Activated CD4-positive, alpha-beta T cell treated with anti-CD3 and anti-CD28 coated beads, Interleukin-10, Interleukin-2, amounts not matched to agents 100 ng/mL and 50 ng/mL, durations not matched to agents 16 hours and 8 hours (primary cell): Measurements from ENCODE around the gene AGTPBP1.

Experiments used
- DNase-seq: peaks from one replicate; pipeline ENCODE4 v3.0.0-alpha.2; 2020

AGTPBP1 gene

DNA sequence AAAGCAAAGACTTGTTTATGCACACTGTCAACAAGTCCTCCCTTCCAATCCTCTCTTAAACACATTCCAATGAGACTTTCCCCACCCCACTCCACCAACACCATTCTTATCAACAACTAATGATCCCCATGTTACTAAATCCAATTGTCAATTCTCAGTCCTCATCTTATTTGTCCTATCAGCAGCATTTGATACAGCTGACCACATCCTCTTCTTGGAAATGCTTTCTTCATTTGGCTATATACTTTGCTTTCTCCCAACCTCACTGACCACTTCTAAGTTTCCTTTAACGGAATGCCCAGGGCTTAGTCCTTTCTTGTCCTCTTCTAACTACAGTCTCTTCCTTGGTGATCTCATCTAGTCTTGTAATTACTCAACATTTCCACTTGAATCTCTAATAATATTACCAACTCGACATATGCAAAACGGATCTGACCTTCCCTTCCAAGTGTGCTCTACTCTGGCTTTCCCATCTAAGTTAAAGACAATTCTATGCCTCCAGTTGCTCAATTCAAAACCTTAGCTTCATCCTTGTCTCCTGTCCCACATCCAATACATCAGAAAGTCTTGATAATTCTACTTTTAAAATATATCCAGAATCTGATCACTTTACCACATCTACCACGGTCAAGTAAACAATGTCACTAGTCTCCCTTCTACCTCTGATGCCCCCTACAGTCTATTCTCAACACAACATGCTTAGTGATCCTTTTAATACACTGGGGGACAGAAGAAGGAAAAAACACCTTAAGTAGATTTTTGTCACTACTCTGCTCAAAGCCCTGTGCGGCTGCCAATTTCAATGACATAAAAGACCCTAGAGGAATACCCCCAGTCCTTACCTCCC, 25.5 kb downstream of the AGTPBP1 start:
- DNase-seq: peak; percentile 28

DNA sequence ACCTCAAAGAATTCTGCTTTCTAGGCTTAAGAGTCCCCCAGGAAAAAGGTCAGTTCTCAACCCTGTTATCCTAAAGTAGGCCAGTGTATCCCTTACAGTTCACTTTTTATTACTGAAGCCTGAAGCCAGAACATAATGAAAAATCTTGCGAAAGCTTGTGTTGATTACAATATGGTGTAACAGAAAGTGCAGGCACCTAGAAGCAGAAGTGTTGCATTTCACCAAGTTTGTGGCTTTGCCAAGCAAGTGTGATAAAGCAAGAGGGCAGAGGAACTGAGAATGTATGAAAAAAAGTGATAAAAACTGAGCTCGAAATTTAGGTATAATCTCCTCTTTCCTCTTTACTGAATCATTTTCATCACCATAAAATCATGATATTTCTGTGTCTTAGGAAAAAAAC, 26.2 kb downstream of the AGTPBP1 start:
- peak; percentile 32 for DNase-seq

DNA sequence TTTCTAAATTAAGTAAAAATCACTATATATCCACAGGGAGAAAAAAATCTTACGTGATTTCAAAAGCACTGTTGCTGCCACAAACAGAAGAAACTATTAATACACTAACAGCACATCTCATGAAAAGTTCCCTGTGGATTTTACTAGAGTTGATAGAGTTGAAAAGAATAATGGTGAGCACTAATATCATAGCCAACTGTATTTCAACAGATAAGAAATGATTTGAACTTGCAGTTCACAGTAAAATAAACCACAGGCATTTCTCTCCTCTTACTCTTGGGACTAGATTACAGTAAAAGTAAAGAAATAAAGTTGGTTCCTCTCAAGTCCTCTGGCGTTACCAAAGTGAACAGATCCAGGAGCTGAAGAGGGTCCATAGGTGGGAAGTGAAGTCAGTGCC, 27.9 kb downstream of the AGTPBP1 start:
- DNase-seq: no peak

DNA sequence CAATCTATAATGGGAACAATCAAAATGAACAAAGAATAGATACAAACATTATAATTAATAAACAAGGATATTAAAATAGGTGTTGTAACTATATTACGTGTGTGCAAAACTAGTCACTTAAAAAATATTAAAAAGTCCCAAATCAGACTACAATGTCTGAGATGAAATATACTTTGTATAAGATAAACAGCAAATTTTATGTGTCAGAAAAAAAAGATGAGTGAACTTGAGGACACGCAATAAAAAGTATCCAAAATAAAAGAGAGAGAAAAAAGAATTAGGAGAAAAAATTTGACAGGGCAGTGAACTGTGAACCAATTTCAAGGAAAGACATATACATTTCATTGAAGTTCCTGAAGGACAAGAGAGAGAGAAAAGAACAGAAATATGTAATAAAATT, 37.0 kb downstream of the AGTPBP1 start:
- no peak for DNase-seq

DNA sequence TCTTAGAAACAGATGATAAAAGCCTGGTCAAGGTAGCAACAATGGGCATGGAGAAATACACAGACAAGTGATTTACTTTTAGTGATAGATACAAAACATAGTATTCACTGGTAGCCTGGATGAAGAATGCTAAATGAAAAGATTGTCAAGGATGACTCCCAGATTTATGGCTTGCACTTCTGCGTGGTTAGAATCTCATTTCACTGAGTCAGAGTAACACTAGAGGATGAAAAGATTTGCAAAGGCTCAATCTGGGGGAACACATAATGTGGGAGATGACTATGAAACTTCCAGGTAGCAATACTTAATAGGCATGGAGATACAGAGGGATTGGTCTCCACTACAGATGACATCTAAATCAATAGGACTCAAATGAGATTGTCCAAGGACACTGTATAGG, 38.4 kb downstream of the AGTPBP1 start:
- DNase-seq: no peak

DNA sequence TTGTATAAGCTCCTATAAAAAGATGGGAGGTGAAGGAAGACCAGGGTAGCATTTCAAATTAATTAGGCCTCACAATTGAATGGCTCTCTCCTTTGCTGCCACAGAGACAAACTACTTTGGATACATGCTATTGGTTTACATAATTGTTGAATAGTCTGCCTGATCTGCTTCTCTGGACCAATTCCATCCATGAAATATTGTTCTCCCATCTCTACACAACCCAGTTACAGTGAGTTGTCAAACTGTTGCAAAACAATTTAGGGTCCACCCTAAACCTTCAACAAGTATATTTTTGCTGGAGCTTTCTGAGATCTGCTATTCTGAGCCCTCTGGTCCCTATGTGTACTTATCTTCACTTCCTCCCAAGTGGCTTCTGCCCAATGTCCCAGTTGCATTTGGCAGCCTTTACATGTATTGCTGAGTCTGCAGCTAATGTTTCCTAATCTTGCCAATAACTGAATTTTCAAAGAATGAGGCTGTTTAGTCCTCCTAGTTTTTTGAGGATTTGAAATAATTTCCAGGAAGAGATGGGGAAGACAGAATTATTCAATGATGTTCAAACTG, 38.9 kb downstream of the AGTPBP1 start:
- DNase-seq: no peak

DNA sequence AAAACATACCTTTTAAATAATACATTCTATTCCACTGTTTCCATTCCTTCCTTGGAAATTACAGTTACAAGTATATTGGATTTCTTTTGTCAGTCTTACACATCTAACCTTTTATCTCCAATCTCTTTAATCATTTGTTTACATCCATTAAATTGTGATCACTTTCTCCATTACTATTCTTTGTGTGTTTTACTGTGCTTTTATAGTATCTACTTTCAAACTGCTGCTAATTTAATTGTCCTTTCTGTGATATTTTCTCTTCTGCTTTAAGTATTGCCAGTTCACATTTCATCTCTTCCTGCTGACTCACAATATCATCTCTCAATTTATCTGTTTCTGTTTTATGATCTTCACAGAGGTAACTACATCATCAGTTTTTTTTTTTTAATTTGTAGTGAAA, 39.6 kb downstream of the AGTPBP1 start:
- no peak for DNase-seq

DNA sequence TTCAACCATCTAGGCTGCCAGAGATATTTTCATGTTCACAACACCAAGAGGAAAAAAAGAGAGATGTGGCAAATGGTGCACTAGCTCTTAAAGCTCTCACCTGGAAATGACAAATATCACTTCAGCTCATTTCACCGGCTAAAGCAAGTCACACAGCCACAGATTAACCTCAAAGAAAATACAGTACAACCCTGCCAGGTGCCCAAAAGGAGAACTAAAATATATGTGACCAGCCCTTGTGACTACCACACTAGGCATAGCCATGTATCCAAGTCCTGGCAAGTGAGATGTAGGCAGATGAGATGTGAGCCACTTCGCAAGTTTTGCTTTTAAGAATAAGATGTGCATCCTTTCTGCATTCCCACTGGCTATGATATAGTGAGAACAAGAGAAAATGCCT, 41.4 kb downstream of the AGTPBP1 start:
- no peak for DNase-seq

DNA sequence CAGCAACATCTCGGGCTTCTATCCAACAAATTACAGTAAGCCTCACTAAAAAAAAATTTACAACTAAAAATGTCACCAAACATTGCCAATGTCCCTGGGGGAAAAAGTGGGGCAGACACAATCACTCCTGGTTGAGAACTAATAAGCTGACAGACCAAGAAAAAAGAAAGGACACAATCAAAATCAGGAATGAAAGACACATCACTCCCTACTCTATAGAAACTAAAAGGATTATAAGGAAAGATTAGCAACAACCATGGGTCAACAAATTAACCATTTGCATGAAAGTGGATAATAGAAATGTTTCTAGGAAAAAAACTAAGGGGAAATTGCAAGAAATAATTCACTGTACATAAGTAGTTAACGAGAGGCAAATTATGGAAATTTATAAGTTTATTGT, 53.4 kb downstream of the AGTPBP1 start:
- DNase-seq: no peak

DNA sequence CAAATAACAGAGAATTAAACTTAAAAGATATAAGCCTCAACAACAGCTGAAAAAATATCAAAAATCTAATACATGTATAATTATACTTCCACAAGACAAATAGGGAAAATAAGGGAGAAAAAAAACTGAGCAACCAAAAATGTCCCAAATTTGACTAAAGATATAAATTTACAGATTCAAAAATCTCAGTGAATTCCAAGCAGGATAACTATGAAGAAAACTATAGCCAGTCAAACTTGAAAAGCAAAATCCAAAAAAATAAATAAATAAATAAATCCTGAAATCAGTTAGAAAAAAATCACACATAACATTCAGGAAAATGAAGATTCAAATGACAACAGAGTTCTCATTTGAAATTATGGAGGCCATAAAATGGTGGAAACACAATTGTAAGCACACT, 56.7 kb downstream of the AGTPBP1 start:
- no peak for DNase-seq

DNA sequence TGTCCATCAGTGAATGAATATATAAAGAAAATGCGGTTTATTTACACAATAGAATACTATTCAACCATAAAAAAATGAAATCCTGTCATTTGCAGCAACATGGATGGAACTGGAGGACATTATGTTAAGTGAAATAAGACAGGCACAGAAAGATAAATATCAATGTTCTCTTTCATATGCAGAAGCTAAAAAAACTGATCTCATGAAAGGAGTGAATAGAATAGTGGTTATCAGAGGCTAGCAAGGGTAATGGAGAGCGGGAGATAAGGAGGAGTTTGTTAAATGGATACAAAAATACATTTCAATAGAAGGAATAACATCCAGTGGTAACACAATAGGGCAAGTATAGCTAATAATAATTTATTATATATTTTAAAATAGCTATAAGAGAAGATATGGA, 65.0 kb downstream of the AGTPBP1 start:
- DNase-seq: no peak

DNA sequence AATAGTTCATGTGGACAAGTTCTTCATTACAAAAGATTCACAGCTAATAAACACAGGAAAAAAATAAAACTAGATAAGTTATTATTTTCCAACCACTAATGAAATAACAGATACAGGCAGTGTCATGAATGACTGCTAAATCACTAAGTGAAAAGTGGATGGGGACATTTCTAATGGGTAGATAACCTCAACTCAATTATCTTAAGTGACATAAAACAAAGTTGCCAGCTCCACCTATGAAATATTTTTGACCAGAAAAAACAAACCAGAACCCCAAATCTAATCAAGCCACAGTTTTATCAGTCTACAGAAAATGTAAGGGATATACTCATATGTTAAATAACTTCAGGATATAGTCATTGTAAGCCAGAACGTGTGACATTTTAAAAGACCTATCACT, 74.4 kb downstream of the AGTPBP1 start:
- DNase-seq: no peak

DNA sequence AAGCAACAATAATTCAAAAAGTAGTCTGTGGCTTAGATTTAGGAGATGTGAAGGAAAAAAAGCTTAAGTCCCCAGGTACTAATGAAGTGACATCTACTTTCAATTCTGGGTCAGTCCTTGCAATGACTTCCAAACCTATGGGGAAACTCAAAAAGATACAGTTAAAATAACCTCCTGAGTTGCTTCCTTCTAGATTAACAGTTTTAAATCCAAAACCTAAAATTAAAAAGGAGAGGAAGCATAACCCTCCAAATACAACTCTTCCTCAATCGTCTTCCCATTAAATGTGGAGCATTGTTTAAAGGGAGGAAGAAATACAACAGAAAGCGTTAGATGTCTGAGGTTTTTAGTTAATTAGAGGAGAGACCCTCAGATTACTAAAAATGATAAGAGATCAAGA, 75.7 kb downstream of the AGTPBP1 start:
- no peak for DNase-seq

DNA sequence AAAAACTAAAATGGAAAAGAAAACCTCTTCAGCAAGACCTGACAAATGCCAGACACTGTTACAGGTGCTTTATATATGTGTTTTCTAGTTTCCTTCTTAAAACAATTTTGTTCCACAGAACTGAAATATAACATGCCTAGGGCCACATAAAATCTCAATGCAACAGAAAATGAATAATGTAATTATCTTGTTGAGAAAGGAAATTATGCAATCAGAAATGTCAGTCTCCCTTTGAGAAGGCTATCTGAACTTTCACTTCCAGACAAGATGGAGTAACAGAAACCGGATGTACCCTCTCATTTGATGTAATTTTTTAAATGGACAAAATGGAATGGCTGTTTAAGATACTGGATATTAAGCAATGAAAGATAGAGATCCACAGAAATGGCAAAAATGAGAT, 79.2 kb downstream of the AGTPBP1 start:
- DNase-seq: no peak

DNA sequence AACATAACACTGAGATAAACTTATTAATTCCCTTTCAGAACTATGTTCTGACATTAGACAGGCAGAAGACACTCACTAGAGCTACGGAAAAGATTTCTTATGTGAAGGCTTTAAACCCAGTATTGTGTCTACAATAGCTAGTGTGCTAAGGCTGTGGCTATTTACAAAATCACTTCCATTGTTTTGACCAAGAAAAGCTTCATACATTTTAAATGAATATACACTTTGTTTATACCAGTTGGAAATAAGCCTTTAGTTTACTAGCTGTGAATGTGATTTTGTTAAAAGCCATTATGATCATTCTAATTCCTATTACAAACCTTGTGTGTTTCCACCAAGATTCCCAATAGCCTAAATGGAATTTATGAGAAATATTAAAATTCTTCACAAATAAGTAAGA, 83.0 kb downstream of the AGTPBP1 start:
- no peak for DNase-seq

DNA sequence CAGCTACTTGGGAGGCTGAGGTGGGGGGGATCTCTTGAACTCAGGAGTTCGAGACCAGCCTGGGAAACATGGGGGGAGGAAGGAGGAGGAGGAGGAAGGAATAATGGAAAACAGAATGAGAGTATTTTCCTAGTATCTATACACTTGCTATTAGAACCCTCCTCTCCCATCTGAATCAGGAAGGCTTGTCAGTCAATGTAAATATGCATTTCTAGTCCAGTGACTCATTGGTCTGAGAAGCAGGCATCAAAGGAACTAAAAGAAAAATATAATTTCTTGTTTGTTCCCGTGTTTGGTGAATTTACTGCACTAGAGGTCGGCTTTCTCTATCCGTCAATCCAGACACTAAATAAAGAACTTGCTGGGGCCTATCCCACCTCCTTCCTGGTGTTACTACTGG, 88.6 kb downstream of the AGTPBP1 start:
- DNase-seq: no peak

DNA sequence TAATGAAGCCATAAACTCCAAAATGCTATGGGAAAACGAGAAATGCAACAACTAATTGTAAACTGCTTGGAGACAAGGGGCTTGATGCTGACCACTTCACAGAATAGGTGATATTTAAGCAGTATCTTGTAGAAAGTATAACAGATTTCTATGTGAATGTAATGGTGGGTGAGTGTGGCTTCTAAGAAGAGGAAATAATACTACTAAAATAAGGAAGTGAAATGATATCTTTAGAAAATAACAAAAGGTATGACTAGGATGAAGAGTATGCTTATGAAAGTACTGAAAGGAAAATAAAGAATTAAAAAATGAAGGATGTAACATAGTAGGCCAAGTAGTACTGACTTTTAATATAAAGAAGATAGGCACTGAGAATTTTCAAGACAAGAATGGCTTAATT, 94.2 kb downstream of the AGTPBP1 start:
- no peak for DNase-seq

DNA sequence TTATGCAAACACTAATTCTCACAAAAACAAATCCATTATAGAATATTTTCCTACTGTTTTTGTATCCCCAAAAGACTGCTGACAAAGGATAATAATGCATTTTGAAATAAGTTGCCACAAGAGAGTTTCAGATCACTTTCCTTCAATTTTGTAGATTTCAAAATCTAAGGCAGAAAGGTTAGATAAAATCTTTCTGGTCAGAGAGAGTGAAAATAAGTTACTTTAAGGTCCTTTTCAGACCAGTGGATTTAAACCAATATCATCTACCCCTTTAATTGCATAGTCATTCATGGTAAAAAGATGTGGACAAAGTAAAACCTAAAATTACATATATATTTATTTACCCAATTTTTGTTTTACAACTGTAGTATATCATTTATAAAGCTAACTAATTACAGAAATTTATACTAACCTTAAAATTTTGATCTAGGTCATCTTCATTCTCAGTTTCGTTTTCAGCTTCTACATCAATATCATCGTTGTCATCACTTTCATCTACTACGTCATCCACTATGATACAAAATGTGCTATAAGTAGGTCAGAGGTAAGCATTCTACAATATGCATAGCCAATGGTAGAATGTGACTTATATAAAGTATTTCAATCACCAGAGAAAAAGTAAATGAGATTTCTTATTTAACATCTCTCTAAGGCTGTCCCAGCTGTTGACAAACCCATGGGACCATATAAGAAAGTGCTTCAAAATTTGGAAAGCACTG, 95.7 kb downstream of the AGTPBP1 start:
- peak; percentile 26 for DNase-seq

DNA sequence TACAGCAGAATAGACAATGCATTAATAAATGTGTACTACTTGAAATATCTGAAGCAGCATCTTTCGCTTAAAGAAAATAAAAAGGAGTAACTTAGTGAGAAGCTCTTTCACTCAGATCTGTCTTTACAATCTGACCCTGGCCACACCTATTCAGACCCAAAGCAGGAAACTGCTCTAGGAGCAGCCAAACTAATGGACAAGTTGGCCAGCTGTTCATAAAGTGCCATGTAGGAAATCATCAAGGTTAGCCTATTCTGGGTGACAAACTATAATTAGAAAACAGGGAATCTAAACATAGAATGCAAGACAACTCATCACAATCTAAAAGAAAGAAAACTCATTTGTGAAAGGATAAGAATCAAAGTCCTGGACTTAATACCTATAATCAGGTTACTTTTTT, 101.3 kb downstream of the AGTPBP1 start:
- DNase-seq: no peak

DNA sequence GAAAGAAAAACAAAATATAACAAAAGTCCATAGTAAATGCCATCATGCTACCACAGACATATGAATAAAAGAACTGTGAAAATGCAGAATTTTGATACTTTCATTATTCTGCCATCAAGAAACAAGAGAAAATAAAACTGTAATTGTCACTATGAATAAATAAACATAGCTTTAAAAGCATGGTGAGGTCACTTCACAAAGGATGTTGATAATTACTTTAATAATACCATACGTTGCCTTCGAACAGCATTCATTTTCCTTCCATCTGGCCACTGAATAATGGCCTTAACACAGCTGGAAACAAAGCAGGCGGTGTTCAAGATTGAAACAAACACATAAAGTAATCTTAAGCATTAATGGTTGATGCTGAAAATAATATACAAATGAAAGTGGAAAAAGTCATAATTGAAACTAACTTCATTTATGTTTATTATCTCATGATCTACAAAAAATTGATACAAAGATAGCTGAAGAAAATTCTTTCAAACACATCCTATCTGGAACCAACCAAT, 102.0 kb downstream of the AGTPBP1 start:
- DNase-seq: no peak

DNA sequence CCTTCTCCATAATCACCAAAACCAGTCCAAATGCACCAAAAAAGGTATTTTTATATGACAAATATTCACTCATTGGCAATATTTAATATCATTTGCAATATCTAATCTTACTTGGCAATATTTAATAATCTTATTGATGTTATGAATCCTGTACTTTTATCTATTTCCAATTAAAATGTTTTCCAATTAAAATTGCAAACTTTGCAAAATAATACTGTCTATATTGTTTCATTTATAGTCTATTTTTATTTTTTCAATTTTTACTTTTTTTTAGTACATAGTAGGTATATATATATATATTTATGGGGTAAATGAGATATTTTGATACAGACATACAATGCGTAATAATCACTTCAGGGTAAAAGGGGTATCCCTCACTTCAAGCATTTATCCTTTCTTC, 109.9 kb downstream of the AGTPBP1 start:
- no peak for DNase-seq

DNA sequence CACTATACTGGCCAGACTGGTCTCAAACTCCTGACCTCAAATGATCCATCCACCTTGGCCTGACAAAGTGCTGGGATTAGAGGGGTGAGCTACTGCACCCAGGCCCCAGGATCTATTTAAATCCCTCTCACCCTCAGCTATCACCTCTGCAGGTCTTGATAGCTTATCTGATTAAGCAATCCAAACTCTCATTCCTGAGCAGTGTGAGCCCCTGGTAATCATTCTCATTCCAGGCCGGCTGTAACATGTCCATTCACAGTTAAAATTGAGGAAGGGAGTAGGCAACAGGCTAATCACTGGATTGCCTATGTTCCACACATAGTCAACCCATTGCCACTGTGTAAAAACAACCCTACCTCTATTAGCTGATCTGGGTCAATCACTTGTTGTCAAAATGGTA, 111.1 kb downstream of the AGTPBP1 start:
- DNase-seq: no peak

DNA sequence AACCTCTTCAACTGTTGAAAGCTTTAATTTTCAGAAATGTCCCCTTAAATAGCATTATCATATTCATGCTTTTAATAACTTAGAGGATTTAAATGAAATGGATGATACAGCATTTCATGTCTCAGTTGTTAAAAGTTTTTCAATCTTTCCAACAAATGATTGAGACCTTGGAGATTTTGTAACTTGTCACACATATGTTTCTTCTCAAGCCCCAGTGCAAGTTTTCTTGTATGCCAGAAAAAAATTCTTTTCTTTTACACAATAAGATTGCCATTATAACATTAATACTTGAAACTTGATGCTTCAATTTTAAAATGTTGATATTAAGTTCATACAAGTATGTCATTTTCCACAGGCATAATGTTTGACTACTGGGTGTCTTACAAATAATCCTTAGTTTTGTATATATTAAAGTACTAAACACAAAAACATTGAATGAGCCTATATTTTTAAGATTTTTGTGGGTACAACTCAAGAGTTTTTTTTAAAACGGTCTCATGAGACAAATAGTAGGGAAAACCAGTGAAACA, 124.5 kb downstream of the AGTPBP1 start:
- no peak for DNase-seq

DNA sequence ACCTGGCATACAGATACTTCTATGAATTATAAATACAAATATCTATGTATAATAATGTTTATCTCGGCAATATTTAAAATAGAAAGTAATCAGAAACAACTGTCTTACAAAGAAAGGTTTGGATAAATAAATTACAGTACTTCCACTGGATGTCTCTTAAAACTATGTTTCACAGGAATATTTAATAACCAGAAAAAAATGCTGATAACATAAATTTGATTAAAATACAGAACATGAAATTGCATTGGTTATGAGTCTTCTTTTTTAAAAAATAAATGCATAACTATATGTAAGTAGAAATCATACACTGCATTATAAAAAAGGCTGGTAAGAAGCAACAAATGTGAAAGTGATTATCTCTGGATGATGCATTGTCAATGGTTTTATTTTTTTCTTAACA, 126.0 kb downstream of the AGTPBP1 start:
- DNase-seq: no peak
